ENCODE results near the gene VSNL1.

VSNL1 gene

GRCh38 chr2:17646081-17646554 is 105.6 kb downstream of the VSNL1 start:
- DNase-seq (ENCODE audit: low read depth) = no peak

- DNase-seq (ENCODE audit: low read depth) = no peak
Measured at GRCh38 chr2:17646838-17647701, 106.6 kb downstream of the VSNL1 start.

- no peak for DNase-seq (ENCODE audit: low read depth)
Measured at GRCh38 chr2:17648581-17648980, 108.1 kb downstream of the VSNL1 start.

GRCh38 chr2:17649026-17649425 is 108.5 kb downstream of the VSNL1 start:
- no peak for DNase-seq (ENCODE audit: low read depth)

GRCh38 chr2:17652681-17653394 is 112.3 kb downstream of the VSNL1 start:
- DNase-seq (ENCODE audit: low read depth) = no peak

- no peak for DNase-seq (ENCODE audit: low read depth)
Measured at GRCh38 chr2:17657759-17658158, 117.3 kb downstream of the VSNL1 start.

GRCh38 chr2:17658251-17658843 is 117.9 kb downstream of the VSNL1 start:
- no peak for DNase-seq (ENCODE audit: low read depth)

GRCh38 chr2:17660219-17660618 is 119.7 kb downstream of the VSNL1 start:
- no peak for DNase-seq (ENCODE audit: low read depth)

- no peak for DNase-seq (ENCODE audit: low read depth)
Measured at GRCh38 chr2:17661460-17661859, 121.0 kb downstream of the VSNL1 start.

GRCh38 chr2:17662723-17663122 is 122.2 kb downstream of the VSNL1 start:
- DNase-seq (ENCODE audit: low read depth) = no peak

GRCh38 chr2:17664534-17664933 is 124.0 kb downstream of the VSNL1 start:
- DNase-seq (ENCODE audit: low read depth) = no peak

GRCh38 chr2:17667898-17668297 is 127.4 kb downstream of the VSNL1 start:
- no peak for DNase-seq (ENCODE audit: low read depth)

GRCh38 chr2:17672583-17673317 is 132.3 kb downstream of the VSNL1 start:
- no peak for DNase-seq (ENCODE audit: low read depth)

GRCh38 chr2:17674817-17675216 is 134.3 kb downstream of the VSNL1 start:
- DNase-seq (ENCODE audit: low read depth) = no peak

- no peak for DNase-seq (ENCODE audit: low read depth)
Measured at GRCh38 chr2:17680119-17680518, 139.6 kb downstream of the VSNL1 start.

- DNase-seq (ENCODE audit: low read depth) = no peak
Measured at GRCh38 chr2:17682098-17682857, 141.8 kb downstream of the VSNL1 start.

GRCh38 chr2:17683981-17684380 is 143.5 kb downstream of the VSNL1 start:
- DNase-seq (ENCODE audit: low read depth) = no peak

GRCh38 chr2:17688600-17688999 is 148.1 kb downstream of the VSNL1 start:
- DNase-seq (ENCODE audit: low read depth) = no peak

- DNase-seq (ENCODE audit: low read depth) = no peak
Measured at GRCh38 chr2:17689010-17689409, 148.5 kb downstream of the VSNL1 start.

- DNase-seq (ENCODE audit: low read depth) = no peak
Measured at GRCh38 chr2:17690776-17691175, 150.3 kb downstream of the VSNL1 start.
